ENCODE results near the gene DCP1A.
A peak's percentile ranks its signal among the peaks of the same experiment; 100 is the strongest.
"Not testable (repeated sequence)": the region's sequence is repeated elsewhere in the genome, so short reads cannot be mapped to it uniquely, and the experiment has no call there.

Gene DCP1A

GRCh38 chr3:53312832-53313231 is 34.5 kb downstream of the DCP1A start:
- TF ChIP-seq CTCF (IDR thresholded peaks at IDR 0.05; ENCODE audit: low read depth, low read length), result no peak
- in situ Hi-C loops (cut with HindIII; ENCODE audit: low sequenced_read_pairs), result no loop called here
- H3K4me3 ChIP-seq (ENCODE audit: low read depth, low read length), result no peak overlapping the region
- DNase-seq (ENCODE audit: low read depth, low spot score), result no peak

GRCh38 chr3:53311882-53312281 is 35.5 kb downstream of the DCP1A start:
- in situ Hi-C loops (cut with HindIII; ENCODE audit: low sequenced_read_pairs), result no loop called here
- no peak overlapping the region for H3K4me3 ChIP-seq (ENCODE audit: low read depth, low read length)
- DNase-seq (ENCODE audit: low read depth, low spot score), result no peak
- TF ChIP-seq CTCF (IDR thresholded peaks at IDR 0.05; ENCODE audit: low read depth, low read length), result no peak

- in situ Hi-C loops (cut with HindIII; ENCODE audit: low sequenced_read_pairs), result no loop called here
Measured at GRCh38 chr3:53303957-53304356, 43.4 kb downstream of the DCP1A start.

GRCh38 chr3:53303549-53303948 is 43.8 kb downstream of the DCP1A start:
- TF ChIP-seq CTCF (IDR thresholded peaks at IDR 0.05; ENCODE audit: low read depth, low read length), result no peak
- no peak overlapping the region for H3K4me3 ChIP-seq (ENCODE audit: low read depth, low read length)
- in situ Hi-C loops (cut with HindIII; ENCODE audit: low sequenced_read_pairs), result no loop called here
- no peak for DNase-seq (ENCODE audit: low read depth, low spot score)

More at GRCh38 chr3:53303957-53304356, 43.4 kb downstream of the DCP1A start:
- TF ChIP-seq CTCF (IDR thresholded peaks at IDR 0.05; ENCODE audit: low read depth, low read length), result no peak
- DNase-seq (ENCODE audit: low read depth, low spot score), result no peak
- no peak overlapping the region for H3K4me3 ChIP-seq (ENCODE audit: low read depth, low read length)

GRCh38 chr3:53300826-53301225 is 46.5 kb downstream of the DCP1A start:
- in situ Hi-C loops (cut with HindIII; ENCODE audit: low sequenced_read_pairs), result no loop called here

GRCh38 chr3:53299611-53300023 is 47.7 kb downstream of the DCP1A start:
- in situ Hi-C loops (cut with HindIII; ENCODE audit: low sequenced_read_pairs); H3K4me3 ChIP-seq (ENCODE audit: low read depth, low read length): not testable (repeated sequence)
- peak; percentile 83 for TF ChIP-seq CTCF (IDR thresholded peaks at IDR 0.05; ENCODE audit: low read depth, low read length)
- DNase-seq (ENCODE audit: low read depth, low spot score), result peak; percentile 59

More at GRCh38 chr3:53300826-53301225, 46.5 kb downstream of the DCP1A start:
- TF ChIP-seq CTCF (IDR thresholded peaks at IDR 0.05; ENCODE audit: low read depth, low read length), result no peak
- DNase-seq (ENCODE audit: low read depth, low spot score), result no peak
- no peak overlapping the region for H3K4me3 ChIP-seq (ENCODE audit: low read depth, low read length)

DNA sequence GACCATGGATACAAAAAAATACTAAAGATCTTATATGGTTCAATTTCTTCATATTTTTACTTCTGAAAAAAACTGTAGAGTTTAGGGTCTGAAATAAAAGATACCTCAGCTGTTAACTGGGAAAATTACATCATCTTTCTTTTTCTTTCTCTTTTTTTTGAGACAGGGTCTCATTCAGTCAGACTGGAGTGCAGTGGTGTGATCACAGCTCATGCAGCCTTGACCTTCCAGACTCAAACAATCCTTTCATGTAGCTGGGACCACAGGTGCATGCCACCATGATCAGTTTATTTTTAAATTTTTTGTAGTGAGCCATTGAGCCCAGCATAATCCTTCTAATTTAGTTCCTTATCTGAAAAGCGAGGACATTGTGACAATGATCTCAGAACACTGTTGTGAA is 51.9 kb downstream of the DCP1A start:
- no peak overlapping the region for H3K4me3 ChIP-seq (ENCODE audit: low read depth, low read length)
- in situ Hi-C loops (cut with HindIII; ENCODE audit: low sequenced_read_pairs), result no loop called here
- no peak for TF ChIP-seq CTCF (IDR thresholded peaks at IDR 0.05; ENCODE audit: low read depth, low read length)
- no peak for DNase-seq (ENCODE audit: low read depth, low spot score)

Measured in astrocyte of the spinal cord (primary cell).